VCaP (cell line): ENCODE data around the gene ATP1B1.

Experiments
- H3K27ac ChIP-seq: fragments of 450-650 bp; 2 replicates; pipeline ENCODE4 v1.5.1; 2017
- CTCF ChIP-seq: fragments of 450-650 bp; conservative IDR thresholded peaks from 2 replicates; pipeline ENCODE4 v1.5.1; 2017; ENCODE audit warnings: mild to moderate bottlenecking, moderate library complexity

Gene ATP1B1

GRCh38 chr1:169146576-169147214, 40.2 kb downstream of the ATP1B1 start:
- H3K27ac ChIP-seq, result no peak overlapping the region
- no peak for TF ChIP-seq CTCF

- no peak for TF ChIP-seq CTCF
- H3K27ac ChIP-seq, result no peak overlapping the region
Observed at GRCh38 chr1:169148472-169149252, 42.2 kb downstream of the ATP1B1 start.

GRCh38 chr1:169149555-169150286, 43.2 kb downstream of the ATP1B1 start:
- no peak for TF ChIP-seq CTCF

GRCh38 chr1:169150641-169151337, 44.3 kb downstream of the ATP1B1 start:
- TF ChIP-seq CTCF, result no peak
- H3K27ac ChIP-seq, result no peak overlapping the region

More at GRCh38 chr1:169149555-169150286, 43.2 kb downstream of the ATP1B1 start:
- no peak overlapping the region for H3K27ac ChIP-seq

GRCh38 chr1:169151338-169151837, 44.9 kb downstream of the ATP1B1 start:
- H3K27ac ChIP-seq, result no peak overlapping the region
- TF ChIP-seq CTCF, result no peak

- TF ChIP-seq CTCF, result no peak
- no peak overlapping the region for H3K27ac ChIP-seq
Observed at GRCh38 chr1:169155675-169156074, 49.2 kb downstream of the ATP1B1 start.

GRCh38 chr1:169156580-169156979, 50.1 kb downstream of the ATP1B1 start:
- TF ChIP-seq CTCF, result no peak

More at GRCh38 chr1:169156580-169156979, 50.1 kb downstream of the ATP1B1 start:
- H3K27ac ChIP-seq, result no peak overlapping the region
